ENCODE data around the gene ZDHHC14. TPM values are rescaled to one million over a fixed set of nuclear protein-coding genes. Genes with fewer than 3 reads are reported as not detected.

The ZDHHC14 gene
- total and polyA plus RNA-seq, 2 experiments from 2014 or later = 3.0 to 7.4 TPM

DNA sequence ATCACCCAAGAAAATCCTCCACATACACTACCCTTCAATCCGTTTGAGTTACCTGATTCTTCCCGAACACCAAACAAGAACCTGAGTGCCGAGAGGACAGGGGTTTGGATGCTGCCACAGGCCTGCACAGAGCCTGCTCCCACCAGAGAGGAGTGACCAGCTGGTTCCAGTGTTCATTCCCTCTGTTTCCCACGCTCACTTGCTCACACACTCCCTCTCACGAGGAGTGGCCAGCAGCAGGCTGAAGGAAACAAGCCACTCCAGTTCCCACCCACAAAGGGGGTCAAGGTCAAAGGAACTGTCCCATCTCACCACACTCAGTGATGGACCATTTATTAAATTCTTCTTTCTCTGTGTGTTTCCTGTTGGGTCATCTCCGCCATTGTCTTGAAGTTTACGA is 344.8 kb downstream of the ZDHHC14 start:
- DNase-seq (ENCODE audit: low spot score) = no peak
- Mint-ChIP-seq H3K4me1 (peaks cover 5% of the 10 kb centered on the region; the same call in 2 of the 3 replicates), H3K4me3 (no peak overlapping the region), H3K36me3 (ENCODE audit: low read depth) (peaks cover 18% of the 10 kb centered on the region), H3K9me3 (peaks cover 21% of the 10 kb centered on the region), H3K27me3 (ENCODE audit: insufficient read depth, low read depth, poor library complexity) (peaks cover 1% of the 10 kb centered on the region), H3K27ac (no peak overlapping the region)
- Histone ChIP-seq H3K4me2 (no peak overlapping the region), H3K4me1 (ENCODE audit: insufficient read depth) (no peaks in the 10 kb centered on the region), H3K4me3 (no peak overlapping the region), H3K27me3 (ENCODE audit: insufficient read depth) (no peaks in the 10 kb centered on the region), H3K79me2 (replicated peaks; ENCODE audit: insufficient read depth) (no peaks in the 10 kb centered on the region), H3K36me3 (ENCODE audit: insufficient read depth) (no peaks in the 10 kb centered on the region), H4K20me1 (replicated peaks; ENCODE audit: insufficient read depth) (no peaks in the 10 kb centered on the region), H3F3A (replicated peaks; ENCODE audit: low read depth) (no peaks in the 10 kb centered on the region), H2AFZ (no peak overlapping the region), H3K27ac (ENCODE audit: low read depth) (no peak overlapping the region), H3K9me2 (ENCODE audit: insufficient read depth) (no peaks in the 10 kb centered on the region)
- TF ChIP-seq STAT1 (IDR thresholded peaks at IDR 0.05; ENCODE audit: unreplicated experiment) (no peak), CREB1 (CRISPR knock-in tag; IDR thresholded peaks at IDR 0.05; ENCODE audit: low read depth) (no peak), ZNF331 (CRISPR knock-in tag; IDR thresholded peaks at IDR 0.05; ENCODE audit: low read depth) (no peak), EZH2phosphoT487 (IDR thresholded peaks at IDR 0.05; ENCODE audit: unreplicated experiment) (no peak), POLR2AphosphoS5 (IDR thresholded peaks at IDR 0.05; ENCODE audit: low read depth) (no peak), ZNF114 (CRISPR knock-in tag; IDR thresholded peaks at IDR 0.05) (no peak), REST (IDR thresholded peaks at IDR 0.05; ENCODE audit: unreplicated experiment) (no peak), ETS1 (IDR thresholded peaks at IDR 0.05) (no peak), JUNB (IDR thresholded peaks at IDR 0.05; ENCODE audit: unreplicated experiment) (no peak), NANOG (IDR thresholded peaks at IDR 0.05; ENCODE audit: borderline replicate concordance) (no peak), EZH2 (IDR thresholded peaks at IDR 0.05; ENCODE audit: low read depth, unreplicated experiment) (no peak)
- TF ChIP-seq, protein P1, sequence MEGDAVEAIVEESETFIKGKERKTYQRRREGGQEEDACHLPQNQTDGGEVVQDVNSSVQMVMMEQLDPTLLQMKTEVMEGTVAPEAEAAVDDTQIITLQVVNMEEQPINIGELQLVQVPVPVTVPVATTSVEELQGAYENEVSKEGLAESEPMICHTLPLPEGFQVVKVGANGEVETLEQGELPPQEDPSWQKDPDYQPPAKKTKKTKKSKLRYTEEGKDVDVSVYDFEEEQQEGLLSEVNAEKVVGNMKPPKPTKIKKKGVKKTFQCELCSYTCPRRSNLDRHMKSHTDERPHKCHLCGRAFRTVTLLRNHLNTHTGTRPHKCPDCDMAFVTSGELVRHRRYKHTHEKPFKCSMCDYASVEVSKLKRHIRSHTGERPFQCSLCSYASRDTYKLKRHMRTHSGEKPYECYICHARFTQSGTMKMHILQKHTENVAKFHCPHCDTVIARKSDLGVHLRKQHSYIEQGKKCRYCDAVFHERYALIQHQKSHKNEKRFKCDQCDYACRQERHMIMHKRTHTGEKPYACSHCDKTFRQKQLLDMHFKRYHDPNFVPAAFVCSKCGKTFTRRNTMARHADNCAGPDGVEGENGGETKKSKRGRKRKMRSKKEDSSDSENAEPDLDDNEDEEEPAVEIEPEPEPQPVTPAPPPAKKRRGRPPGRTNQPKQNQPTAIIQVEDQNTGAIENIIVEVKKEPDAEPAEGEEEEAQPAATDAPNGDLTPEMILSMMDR (conservative IDR thresholded peaks at IDR 0.05; ENCODE audit: low read depth in 2 of 2) = no peak
- TF ChIP-seq, protein P2, sequence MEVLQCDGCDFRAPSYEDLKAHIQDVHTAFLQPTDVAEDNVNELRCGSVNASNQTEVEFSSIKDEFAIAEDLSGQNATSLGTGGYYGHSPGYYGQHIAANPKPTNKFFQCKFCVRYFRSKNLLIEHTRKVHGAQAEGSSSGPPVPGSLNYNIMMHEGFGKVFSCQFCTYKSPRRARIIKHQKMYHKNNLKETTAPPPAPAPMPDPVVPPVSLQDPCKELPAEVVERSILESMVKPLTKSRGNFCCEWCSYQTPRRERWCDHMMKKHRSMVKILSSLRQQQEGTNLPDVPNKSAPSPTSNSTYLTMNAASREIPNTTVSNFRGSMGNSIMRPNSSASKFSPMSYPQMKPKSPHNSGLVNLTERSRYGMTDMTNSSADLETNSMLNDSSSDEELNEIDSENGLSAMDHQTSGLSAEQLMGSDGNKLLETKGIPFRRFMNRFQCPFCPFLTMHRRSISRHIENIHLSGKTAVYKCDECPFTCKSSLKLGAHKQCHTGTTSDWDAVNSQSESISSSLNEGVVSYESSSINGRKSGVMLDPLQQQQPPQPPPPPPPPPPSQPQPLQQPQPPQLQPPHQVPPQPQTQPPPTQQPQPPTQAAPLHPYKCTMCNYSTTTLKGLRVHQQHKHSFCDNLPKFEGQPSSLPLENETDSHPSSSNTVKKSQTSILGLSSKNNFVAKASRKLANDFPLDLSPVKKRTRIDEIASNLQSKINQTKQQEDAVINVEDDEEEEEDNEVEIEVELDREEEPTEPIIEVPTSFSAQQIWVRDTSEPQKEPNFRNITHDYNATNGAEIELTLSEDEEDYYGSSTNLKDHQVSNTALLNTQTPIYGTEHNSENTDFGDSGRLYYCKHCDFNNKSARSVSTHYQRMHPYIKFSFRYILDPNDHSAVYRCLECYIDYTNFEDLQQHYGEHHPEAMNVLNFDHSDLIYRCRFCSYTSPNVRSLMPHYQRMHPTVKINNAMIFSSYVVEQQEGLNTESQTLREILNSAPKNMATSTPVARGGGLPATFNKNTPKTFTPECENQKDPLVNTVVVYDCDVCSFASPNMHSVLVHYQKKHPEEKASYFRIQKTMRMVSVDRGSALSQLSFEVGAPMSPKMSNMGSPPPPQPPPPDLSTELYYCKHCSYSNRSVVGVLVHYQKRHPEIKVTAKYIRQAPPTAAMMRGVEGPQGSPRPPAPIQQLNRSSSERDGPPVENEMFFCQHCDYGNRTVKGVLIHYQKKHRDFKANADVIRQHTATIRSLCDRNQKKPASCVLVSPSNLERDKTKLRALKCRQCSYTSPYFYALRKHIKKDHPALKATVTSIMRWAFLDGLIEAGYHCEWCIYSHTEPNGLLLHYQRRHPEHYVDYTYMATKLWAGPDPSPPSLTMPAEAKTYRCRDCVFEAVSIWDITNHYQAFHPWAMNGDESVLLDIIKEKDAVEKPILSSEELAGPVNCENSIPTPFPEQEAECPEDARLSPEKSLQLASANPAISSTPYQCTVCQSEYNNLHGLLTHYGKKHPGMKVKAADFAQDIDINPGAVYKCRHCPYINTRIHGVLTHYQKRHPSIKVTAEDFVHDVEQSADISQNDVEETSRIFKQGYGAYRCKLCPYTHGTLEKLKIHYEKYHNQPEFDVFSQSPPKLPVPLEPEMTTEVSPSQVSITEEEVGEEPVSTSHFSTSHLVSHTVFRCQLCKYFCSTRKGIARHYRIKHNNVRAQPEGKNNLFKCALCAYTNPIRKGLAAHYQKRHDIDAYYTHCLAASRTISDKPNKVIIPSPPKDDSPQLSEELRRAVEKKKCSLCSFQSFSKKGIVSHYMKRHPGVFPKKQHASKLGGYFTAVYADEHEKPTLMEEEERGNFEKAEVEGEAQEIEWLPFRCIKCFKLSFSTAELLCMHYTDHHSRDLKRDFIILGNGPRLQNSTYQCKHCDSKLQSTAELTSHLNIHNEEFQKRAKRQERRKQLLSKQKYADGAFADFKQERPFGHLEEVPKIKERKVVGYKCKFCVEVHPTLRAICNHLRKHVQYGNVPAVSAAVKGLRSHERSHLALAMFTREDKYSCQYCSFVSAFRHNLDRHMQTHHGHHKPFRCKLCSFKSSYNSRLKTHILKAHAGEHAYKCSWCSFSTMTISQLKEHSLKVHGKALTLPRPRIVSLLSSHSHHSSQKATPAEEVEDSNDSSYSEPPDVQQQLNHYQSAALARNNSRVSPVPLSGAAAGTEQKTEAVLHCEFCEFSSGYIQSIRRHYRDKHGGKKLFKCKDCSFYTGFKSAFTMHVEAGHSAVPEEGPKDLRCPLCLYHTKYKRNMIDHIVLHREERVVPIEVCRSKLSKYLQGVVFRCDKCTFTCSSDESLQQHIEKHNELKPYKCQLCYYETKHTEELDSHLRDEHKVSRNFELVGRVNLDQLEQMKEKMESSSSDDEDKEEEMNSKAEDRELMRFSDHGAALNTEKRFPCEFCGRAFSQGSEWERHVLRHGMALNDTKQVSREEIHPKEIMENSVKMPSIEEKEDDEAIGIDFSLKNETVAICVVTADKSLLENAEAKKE (CRISPR knock-in tag; IDR thresholded peaks at IDR 0.05) = no peak
- ATAC-seq = no peak
